ENCODE results near the gene FRMD4B.

The FRMD4B gene

DNA sequence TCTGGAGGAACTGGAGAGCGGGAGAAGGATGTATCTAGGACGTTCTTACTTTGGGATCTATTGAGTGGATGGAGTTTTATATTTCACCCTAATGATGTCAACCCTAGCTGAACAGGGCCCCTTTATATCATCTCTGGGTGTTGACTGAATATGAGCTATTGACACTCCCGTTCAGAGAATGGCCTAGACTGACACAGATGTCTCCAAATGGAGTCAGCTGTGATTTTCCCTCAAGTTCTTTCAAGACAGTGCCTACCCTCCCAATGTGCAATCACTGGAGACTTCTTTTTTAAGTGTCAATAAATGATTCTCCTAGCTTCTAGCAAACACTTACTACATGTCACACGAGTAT, 63.8 kb downstream of the FRMD4B start:
- Mint-ChIP-seq H3K27ac (peak overlapping the region; percentile 98), H3K4me3 (no peak overlapping the region), H3K9me3 (no peaks in the 10 kb centered on the region), H3K4me1 (ENCODE audit: low read depth) (peaks cover 72% of the 10 kb centered on the region), H3K27me3 (no peaks in the 10 kb centered on the region), H3K36me3 (ENCODE audit: low read depth) (peaks cover 38% of the 10 kb centered on the region)
- intact Hi-C loops (cut with micrococcal nuclease) = loop anchor here (5.0 to 10.0 kb wide), 2 partner anchors 65 to 237 kb away; partner anchors contain the start of genes ARL6IP5, FRMD4B and UBA3

DNA sequence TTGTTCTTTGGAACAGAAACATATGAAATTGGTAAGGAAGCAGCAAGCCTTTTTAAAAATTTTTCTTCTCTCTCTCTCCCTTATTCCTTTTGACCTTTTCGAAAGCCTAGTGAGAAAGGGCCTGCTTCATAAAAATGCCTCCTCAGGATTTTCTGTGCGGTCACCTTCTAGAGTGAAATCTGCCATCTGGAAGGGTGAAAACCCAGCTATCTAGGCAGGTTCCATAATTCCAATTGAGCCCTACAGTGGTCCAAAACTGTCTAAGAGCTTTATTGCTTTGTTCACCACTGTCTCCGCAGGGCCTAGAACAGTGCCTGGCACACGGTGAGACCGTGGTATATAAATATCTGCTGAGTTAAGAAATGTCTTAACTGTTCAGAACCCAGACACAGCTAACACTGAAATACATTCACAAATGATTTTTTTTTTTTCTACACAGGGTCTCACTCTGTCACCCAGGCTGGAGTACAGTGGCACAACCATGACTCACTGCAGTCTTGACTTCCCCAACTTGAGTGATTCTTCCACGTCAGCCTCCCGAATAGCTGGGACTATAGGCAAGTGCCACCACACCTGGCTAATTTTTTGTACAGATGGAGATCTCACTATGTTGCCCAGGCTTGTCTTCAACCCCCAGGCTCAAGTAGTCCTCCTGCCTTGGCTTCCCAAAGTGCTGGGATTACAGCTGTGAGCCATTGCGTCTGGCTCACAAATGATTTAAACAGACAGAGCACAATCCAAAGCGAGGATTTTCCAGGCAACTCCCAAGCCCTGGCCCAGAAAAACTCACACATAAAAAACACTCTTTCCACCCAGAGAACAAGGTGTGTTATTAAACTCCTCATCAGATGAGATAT, 64.4 kb downstream of the FRMD4B start:
- Mint-ChIP-seq H3K27ac (peak overlapping the region; percentile 98), H3K4me1 (ENCODE audit: low read depth) (peaks cover 69% of the 10 kb centered on the region), H3K9me3 (no peaks in the 10 kb centered on the region), H3K36me3 (ENCODE audit: low read depth) (peaks cover 41% of the 10 kb centered on the region), H3K4me3 (no peak overlapping the region), H3K27me3 (no peaks in the 10 kb centered on the region)
- intact Hi-C loops (cut with micrococcal nuclease) = loop anchor here (1.0 to 10.0 kb wide), 4 partner anchors 9 to 237 kb away; partner anchors contain the start of genes ARL6IP5, FRMD4B and UBA3

DNA sequence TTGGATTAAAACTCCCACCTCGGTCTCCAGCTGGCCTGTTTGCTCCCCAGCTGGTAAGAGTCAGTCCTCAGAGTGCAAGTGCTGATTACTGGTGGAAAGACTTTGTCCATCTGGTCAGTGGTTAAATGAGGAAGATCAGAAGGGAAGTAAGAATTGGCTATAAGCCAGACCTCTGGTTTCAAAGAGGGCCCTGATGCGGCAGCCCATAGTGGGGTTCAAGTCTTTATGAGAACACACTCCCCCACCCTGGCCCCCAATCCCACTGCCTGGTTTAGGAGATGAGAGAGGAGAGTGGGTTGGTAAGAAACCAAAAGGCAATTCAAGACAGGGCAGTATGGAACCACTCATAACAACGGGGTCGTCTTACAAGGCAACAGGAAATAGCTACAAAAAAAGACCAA, 65.0 kb downstream of the FRMD4B start:
- intact Hi-C loops (cut with micrococcal nuclease) = loop anchor here (1.0 to 10.0 kb wide), 4 partner anchors 9 to 236 kb away; partner anchors contain the start of genes ARL6IP5, FRMD4B and UBA3
- Mint-ChIP-seq H3K27me3 (no peaks in the 10 kb centered on the region), H3K4me3 (peak overlapping the region; percentile 78), H3K36me3 (ENCODE audit: low read depth) (peaks cover 41% of the 10 kb centered on the region), H3K4me1 (ENCODE audit: low read depth) (peaks cover 63% of the 10 kb centered on the region), H3K9me3 (no peaks in the 10 kb centered on the region), H3K27ac (peak overlapping the region; percentile 98)

DNA sequence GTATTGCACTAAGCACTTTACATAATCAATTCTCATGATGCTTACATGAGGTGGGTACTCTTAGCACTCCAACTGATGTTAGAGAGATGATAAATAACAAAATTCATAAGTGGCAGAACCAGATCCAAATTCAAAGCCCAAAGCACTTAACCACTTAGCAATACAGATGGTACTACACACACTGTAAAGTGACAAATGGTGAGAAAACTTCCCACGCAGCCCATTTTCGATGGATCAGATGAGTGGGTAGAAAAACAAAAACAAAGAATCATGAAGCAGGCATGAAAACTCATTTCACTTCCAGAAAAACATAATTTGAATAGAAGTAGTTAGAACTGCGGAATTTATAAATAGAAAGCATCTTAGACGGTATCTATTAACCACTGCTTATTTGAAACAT, 66.2 kb downstream of the FRMD4B start:
- peak overlapping the region; percentile 98 for H3K27ac Mint-ChIP-seq
- H3K4me1 Mint-ChIP-seq (ENCODE audit: low read depth) = peaks cover 54% of the 10 kb centered on the region
- peaks cover 41% of the 10 kb centered on the region for H3K36me3 Mint-ChIP-seq (ENCODE audit: low read depth)
- peak overlapping the region; percentile 64 for H3K4me3 Mint-ChIP-seq
- no peaks in the 10 kb centered on the region for H3K27me3 Mint-ChIP-seq
- no peaks in the 10 kb centered on the region for H3K9me3 Mint-ChIP-seq
- intact Hi-C loops (cut with micrococcal nuclease) = loop anchor here (2.0 to 10.0 kb wide), 3 partner anchors 13 to 235 kb away; partner anchors contain the start of genes ARL6IP5, FRMD4B and UBA3

DNA sequence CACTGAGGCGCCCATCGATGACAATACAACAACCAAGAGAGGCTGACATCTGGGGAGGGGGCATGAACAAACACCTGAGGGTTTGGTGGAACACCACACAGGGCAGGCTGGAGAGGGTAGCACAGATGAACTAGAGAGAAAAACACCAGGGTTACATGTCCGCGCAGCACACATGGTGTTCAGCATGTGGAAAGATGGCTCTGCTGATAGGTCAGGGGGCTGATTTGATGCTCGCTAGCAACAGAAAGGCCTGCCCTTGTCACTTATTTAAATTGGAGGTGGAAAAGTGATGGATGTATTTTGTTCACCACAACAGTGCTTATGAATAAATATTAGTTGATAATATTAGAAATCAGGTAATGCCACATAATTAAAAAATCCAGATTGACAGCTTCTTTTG, 67.5 kb downstream of the FRMD4B start:
- H3K27me3 Mint-ChIP-seq = no peaks in the 10 kb centered on the region
- intact Hi-C loops (cut with micrococcal nuclease) = no loop called here
- peaks cover 46% of the 10 kb centered on the region for H3K4me1 Mint-ChIP-seq (ENCODE audit: low read depth)
- peak overlapping the region; percentile 26 for H3K4me3 Mint-ChIP-seq
- H3K36me3 Mint-ChIP-seq (ENCODE audit: low read depth) = peaks cover 44% of the 10 kb centered on the region
- H3K27ac Mint-ChIP-seq = peak overlapping the region; percentile 27
- H3K9me3 Mint-ChIP-seq = no peaks in the 10 kb centered on the region

DNA sequence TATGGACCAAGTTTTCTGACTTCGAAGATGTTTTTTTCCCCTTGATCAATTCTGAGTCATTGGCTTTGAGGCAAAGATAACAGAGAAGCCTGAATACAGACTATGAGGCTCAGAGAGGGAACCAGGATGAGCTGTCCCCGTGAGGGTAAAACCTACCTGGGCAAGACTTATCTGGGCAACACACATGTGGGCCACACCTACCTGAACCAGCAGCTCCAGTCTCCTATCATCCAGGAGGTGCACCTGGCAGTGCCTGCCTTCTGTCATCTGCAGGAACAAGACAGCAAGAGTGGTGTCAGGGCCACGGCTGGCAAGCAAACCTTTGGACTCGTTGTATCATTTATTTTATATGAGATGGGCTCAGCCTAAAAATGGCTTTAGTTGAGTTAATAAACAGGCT, 72.6 kb downstream of the FRMD4B start:
- Mint-ChIP-seq H3K4me3 (no peak overlapping the region), H3K36me3 (ENCODE audit: low read depth) (peaks cover 63% of the 10 kb centered on the region), H3K9me3 (no peaks in the 10 kb centered on the region), H3K4me1 (ENCODE audit: low read depth) (peaks cover 9% of the 10 kb centered on the region), H3K27ac (no peak overlapping the region), H3K27me3 (no peaks in the 10 kb centered on the region)
- intact Hi-C loops (cut with micrococcal nuclease) = no loop called here

DNA sequence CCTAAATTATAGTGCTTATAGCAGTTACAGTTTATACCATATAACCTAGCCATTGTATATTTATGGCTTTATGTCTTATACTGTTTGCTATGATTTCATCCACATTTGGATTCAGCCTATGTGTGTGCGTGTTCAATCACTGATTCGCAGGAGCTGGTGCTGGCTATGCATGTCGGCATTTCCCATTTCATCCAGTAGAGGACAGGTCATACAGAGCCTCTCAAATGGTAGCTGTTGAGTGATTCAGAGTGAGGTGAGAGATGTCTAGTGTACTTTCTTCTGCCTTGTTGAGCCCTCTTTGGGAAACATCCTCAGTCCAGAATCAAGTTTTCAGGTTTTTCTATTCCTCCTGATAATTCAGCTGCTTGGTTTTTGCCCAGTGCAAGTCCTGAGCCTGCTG, 76.1 kb downstream of the FRMD4B start:
- Mint-ChIP-seq H3K27me3 (no peaks in the 10 kb centered on the region), H3K4me3 (no peak overlapping the region), H3K4me1 (ENCODE audit: low read depth) (peaks cover 21% of the 10 kb centered on the region), H3K36me3 (ENCODE audit: low read depth) (peaks cover 80% of the 10 kb centered on the region), H3K27ac (no peak overlapping the region), H3K9me3 (no peaks in the 10 kb centered on the region)
- intact Hi-C loops (cut with micrococcal nuclease) = loop anchor here (5.0 kb wide), 4 partner anchors 102 to 362 kb away; no protein-coding TSS in a partner anchor

DNA sequence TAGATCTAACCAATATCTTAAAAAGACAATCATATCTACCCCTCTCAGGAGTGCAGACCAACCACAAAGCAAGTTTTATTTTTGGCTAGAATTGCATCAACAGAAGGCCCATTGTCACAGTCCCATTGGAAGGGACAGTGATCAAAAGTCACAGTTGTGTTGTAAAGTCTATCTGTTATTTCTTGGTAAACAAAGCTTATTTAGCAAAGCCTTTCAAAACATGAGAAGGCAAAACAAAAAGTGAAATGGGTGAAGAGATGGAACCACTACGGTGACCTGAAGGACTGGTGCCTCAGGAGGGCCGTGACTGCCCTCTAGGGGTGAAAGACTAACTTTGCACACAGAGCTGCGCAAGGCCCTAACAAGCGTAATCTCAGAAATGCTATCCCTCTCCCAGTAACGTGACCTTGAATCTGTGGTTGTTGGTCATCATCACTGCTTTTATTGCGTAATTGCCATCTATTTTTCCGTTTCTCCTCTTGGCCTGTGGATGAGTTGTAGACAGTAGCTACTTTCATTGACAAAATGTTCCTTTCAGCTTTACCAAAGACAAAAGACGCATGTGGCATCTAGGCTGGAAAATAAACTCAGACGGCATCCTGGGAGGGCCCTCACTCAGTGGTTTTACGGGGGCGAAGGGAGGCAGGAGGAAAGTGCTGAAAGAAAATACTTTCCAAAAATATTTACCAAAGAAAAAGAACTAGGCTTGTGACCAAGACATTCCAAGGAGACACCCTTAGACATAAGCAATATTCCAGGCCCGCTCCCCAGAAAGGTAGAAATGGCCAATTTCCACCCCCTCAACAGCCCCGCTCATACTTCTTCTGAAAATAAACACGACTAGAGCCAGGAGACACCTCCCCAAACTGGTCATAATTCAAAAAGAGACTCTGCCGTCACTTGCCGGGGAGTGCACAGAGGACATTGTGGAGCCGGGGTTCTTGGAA, 79.4 kb downstream of the FRMD4B start:
- H3K4me1 Mint-ChIP-seq (ENCODE audit: low read depth) = peaks cover 16% of the 10 kb centered on the region
- peak overlapping the region; percentile 51 for H3K27ac Mint-ChIP-seq
- H3K27me3 Mint-ChIP-seq = no peaks in the 10 kb centered on the region
- peaks cover 89% of the 10 kb centered on the region for H3K36me3 Mint-ChIP-seq (ENCODE audit: low read depth)
- no peaks in the 10 kb centered on the region for H3K9me3 Mint-ChIP-seq
- H3K4me3 Mint-ChIP-seq = no peak overlapping the region
- intact Hi-C loops (cut with micrococcal nuclease) = loop anchor here (2.0 to 5.0 kb wide), 5 partner anchors 14 to 366 kb away; no protein-coding TSS in a partner anchor

DNA sequence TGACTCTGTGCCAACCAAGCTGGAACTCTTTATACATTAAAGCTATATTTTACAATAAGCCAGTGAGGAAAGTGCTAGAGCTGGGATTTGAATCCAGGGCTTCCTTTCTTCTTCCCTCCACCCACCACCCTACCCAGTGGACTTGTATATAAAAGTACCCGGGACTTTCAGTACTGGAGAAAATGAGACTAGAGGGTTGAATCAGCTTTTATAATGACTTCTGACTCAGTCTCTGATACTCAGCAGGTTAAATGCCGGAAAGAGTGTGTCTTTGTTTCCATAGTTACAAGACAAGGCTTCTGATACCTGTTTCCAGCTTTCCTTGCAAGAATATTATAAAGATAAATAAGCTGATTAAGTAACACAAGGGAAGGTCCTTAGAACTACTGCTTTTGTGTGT, 80.9 kb downstream of the FRMD4B start:
- Mint-ChIP-seq H3K9me3 (no peaks in the 10 kb centered on the region), H3K36me3 (ENCODE audit: low read depth) (peaks cover 88% of the 10 kb centered on the region), H3K4me1 (ENCODE audit: low read depth) (peaks cover 16% of the 10 kb centered on the region), H3K4me3 (no peak overlapping the region), H3K27me3 (no peaks in the 10 kb centered on the region), H3K27ac (no peak overlapping the region)
- intact Hi-C loops (cut with micrococcal nuclease) = loop anchor here (5.0 kb wide), 4 partner anchors 107 to 367 kb away; no protein-coding TSS in a partner anchor

GRCh38 chr3:69304396-69304795, 81.5 kb downstream of the FRMD4B start:
- peaks cover 16% of the 10 kb centered on the region for H3K4me1 Mint-ChIP-seq (ENCODE audit: low read depth)
- intact Hi-C loops (cut with micrococcal nuclease) = loop anchor here (5.0 kb wide), 1 partner anchor 132 kb away; no protein-coding TSS in a partner anchor
- H3K27ac Mint-ChIP-seq = no peak overlapping the region
- no peak overlapping the region for H3K4me3 Mint-ChIP-seq
- peaks cover 88% of the 10 kb centered on the region for H3K36me3 Mint-ChIP-seq (ENCODE audit: low read depth)
- H3K27me3 Mint-ChIP-seq = no peaks in the 10 kb centered on the region
- no peaks in the 10 kb centered on the region for H3K9me3 Mint-ChIP-seq

DNA sequence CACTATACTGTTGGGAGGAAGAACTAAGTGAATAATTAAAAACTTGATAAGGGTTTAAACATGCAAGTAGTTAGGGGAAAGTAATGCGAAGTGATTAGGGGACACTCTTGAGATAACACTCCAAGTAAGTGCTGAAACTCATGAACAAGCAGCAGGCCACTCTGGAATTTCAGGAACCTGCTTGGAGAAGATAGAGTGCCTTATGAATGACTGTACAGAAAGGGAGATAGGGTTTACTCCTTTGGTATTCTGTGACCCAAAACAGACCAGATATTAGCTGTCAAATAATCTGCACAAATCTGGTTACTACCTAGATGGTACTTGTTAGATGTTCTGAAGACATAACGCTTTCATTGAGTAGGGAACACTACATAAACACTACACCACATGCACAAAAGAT, 85.6 kb downstream of the FRMD4B start:
- Mint-ChIP-seq H3K27me3 (no peaks in the 10 kb centered on the region), H3K27ac (no peak overlapping the region), H3K36me3 (ENCODE audit: low read depth) (peaks cover 92% of the 10 kb centered on the region), H3K4me1 (ENCODE audit: low read depth) (peaks cover 6% of the 10 kb centered on the region), H3K9me3 (no peaks in the 10 kb centered on the region), H3K4me3 (no peak overlapping the region)
- intact Hi-C loops (cut with micrococcal nuclease) = loop anchor here (5.0 kb wide), 1 partner anchor 128 kb away; no protein-coding TSS in a partner anchor

DNA sequence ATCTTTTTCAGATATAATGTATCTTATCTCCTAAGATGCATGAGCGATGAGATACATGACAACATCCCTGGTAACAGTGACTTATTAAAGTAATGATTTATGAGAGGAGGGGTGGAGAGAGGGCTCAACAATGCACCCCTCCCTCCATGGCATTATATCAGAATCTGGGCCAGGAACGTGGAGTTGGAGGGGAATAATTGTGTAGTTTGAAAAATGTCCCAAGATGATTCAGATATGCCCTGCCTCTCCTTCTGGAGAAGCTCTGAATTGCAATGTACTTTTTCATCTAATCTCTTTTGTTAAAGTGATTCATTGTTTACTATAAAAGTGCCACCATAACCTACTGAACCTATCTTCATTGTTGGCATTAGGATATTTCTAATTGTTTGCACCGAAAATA, 86.5 kb downstream of the FRMD4B start:
- H3K9me3 Mint-ChIP-seq = no peaks in the 10 kb centered on the region
- H3K27ac Mint-ChIP-seq = no peak overlapping the region
- no peaks in the 10 kb centered on the region for H3K27me3 Mint-ChIP-seq
- H3K4me3 Mint-ChIP-seq = no peak overlapping the region
- H3K4me1 Mint-ChIP-seq (ENCODE audit: low read depth) = peaks cover 11% of the 10 kb centered on the region
- intact Hi-C loops (cut with micrococcal nuclease) = no loop called here
- peaks cover 97% of the 10 kb centered on the region for H3K36me3 Mint-ChIP-seq (ENCODE audit: low read depth)

GRCh38 chr3:69297501-69297900, 88.4 kb downstream of the FRMD4B start:
- H3K4me3 Mint-ChIP-seq = no peak overlapping the region
- no peaks in the 10 kb centered on the region for H3K9me3 Mint-ChIP-seq
- no peak overlapping the region for H3K27ac Mint-ChIP-seq
- H3K4me1 Mint-ChIP-seq (ENCODE audit: low read depth) = peaks cover 11% of the 10 kb centered on the region
- H3K27me3 Mint-ChIP-seq = no peaks in the 10 kb centered on the region
- intact Hi-C loops (cut with micrococcal nuclease) = no loop called here
- H3K36me3 Mint-ChIP-seq (ENCODE audit: low read depth) = peaks cover 98% of the 10 kb centered on the region
